MCF 10A (cell line): ENCODE data around the gene PADI3. TPM values are rescaled to one million over a fixed set of nuclear protein-coding genes. Genes with fewer than 3 reads are reported as not detected.

Source experiments
- BruUV-seq: library from RNA; stranded (reverse); fragments of 400-500 nt; replicated peaks from 2 replicates; lab custom pipeline; 2021; lab: Mats Ljungman, UMichigan
- CTCF ChIA-PET: fragments of 300-600 bp; sonication (Branson Sonifier 250); formaldehyde crosslinking; extraction: SDS; loops from one replicate; lab custom pipeline; 2021; ENCODE audit warnings: antibody characterized with exemption, inconsistent platforms; lab: Yijun Ruan, JAX
- POLR2A ChIA-PET: fragments of 300-600, 350-650 bp; sonication (Branson Sonifier 250); formaldehyde crosslinking; extraction: SDS; loops from one replicate; lab custom pipeline; 2020; ENCODE audit warnings: antibody characterized with exemption, inconsistent platforms; lab: Yijun Ruan, JAX
- DNase-seq: peaks from one replicate; pipeline ENCODE4 v3.0.0-alpha.2; 2018; ENCODE audit not compliant: unreplicated experiment
- H3K27ac Mint-ChIP-seq: one replicate; pipeline ENCODE4 v1.8.0; 2022; ENCODE audit warnings: mild to moderate bottlenecking, low read depth, mixed read lengths; ENCODE audit not compliant: unreplicated experiment
- H3K27me3 Mint-ChIP-seq: one replicate; pipeline ENCODE4 v1.8.0; 2022; ENCODE audit warnings: mixed read lengths; ENCODE audit not compliant: insufficient read depth, unreplicated experiment
- H3K36me3 Mint-ChIP-seq: one replicate; pipeline ENCODE4 v1.8.0; 2022; ENCODE audit warnings: mild to moderate bottlenecking, moderate library complexity, mixed read lengths; ENCODE audit not compliant: insufficient read depth, unreplicated experiment
- H3K4me1 Mint-ChIP-seq: one replicate; pipeline ENCODE4 v1.8.0; 2022; ENCODE audit warnings: mixed read lengths; ENCODE audit not compliant: insufficient read depth, unreplicated experiment
- H3K4me3 Mint-ChIP-seq: one replicate; pipeline ENCODE4 v1.8.0; 2022; ENCODE audit warnings: mild to moderate bottlenecking, moderate library complexity, mixed read lengths; ENCODE audit not compliant: unreplicated experiment
- H3K9me3 Mint-ChIP-seq: one replicate; pipeline ENCODE4 v1.8.0; 2022; ENCODE audit warnings: mixed read lengths; ENCODE audit not compliant: unreplicated experiment
- CTCF ChIP-seq: fragments of 200-600 bp; IDR thresholded peaks from one replicate; pipeline ENCODE4 v1.8.0; 2022; ENCODE audit warnings: antibody characterized with exemption, mild to moderate bottlenecking; ENCODE audit not compliant: unreplicated experiment
- intact Hi-C: fragments of 100-400 bp; cut with micrococcal nuclease; formaldehyde crosslinking; loops from 2 replicates; pipeline ENCODE4 v1.14.1; 2022
- total RNA-seq: library from RNA; stranded (reverse); gene quantifications from 2 replicates; pipeline ENCODE4 v1.2.3, GENCODE V29; 2022

PADI3 gene
- total RNA-seq, 1 experiment from 2014 or later = 0.12 TPM

- H3K4me3 Mint-ChIP-seq = no peak overlapping the region
- peaks cover 5% of the 10 kb centered on the region for H3K36me3 Mint-ChIP-seq
- peaks cover 15% of the 10 kb centered on the region for H3K4me1 Mint-ChIP-seq
- no peaks in the 10 kb centered on the region for H3K9me3 Mint-ChIP-seq
- POLR2A ChIA-PET = interaction anchor here (0.6 to 2.0 kb wide), 7 partner anchors 9 to 50 kb away, joined by 3 to 13 read pairs (median 6); no protein-coding TSS in a partner anchor
- CTCF ChIA-PET = interaction anchor here (0.7 to 1.7 kb wide), 7 partner anchors 9 to 54 kb away, joined by 3 to 8 read pairs (median 5); no protein-coding TSS in a partner anchor
- H3K27me3 Mint-ChIP-seq = no peaks in the 10 kb centered on the region
- intact Hi-C loops = no loop called here
- H3K27ac Mint-ChIP-seq = no peak overlapping the region
- peak; percentile 96 for DNase-seq
- TF ChIP-seq CTCF = no peak
- no TSS peak for BruUV-seq
These were observed 38.4 kb downstream of the PADI3 start for GRCh38 chr1:17287130-17287776.

DNA sequence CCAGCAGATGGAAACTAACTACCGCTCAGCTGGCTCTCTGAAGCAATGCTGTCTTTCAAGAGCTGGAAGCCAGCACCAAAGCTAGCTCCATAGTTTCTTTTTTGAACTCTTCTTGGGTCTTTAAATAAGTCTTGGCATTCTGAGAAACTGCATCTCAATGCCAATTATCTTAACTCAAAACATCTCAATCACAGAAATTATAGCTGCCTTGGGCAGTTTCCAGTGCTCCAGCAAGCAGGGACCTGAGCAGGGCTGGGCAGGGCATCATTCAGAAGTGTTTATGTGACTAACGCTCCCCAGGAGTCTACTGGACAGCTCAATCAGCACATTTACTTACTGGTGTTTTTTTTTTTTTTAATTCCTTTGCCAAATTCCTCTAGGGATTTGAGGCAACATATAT, 40.8 kb downstream of the PADI3 start:
- DNase-seq = peak; percentile 93
- CTCF ChIA-PET = interaction anchor here (0.6 to 2.2 kb wide), 4 partner anchors 15 to 50 kb away, joined by 3 to 9 read pairs (median 4); no protein-coding TSS in a partner anchor
- no peak overlapping the region for H3K27ac Mint-ChIP-seq

GRCh38 chr1:17290553-17290952, 41.7 kb downstream of the PADI3 start:
- Mint-ChIP-seq H3K27me3 (no peaks in the 10 kb centered on the region), H3K27ac (no peak overlapping the region), H3K4me3 (no peak overlapping the region), H3K9me3 (no peaks in the 10 kb centered on the region), H3K4me1 (peaks cover 30% of the 10 kb centered on the region), H3K36me3 (peaks cover 5% of the 10 kb centered on the region)
- no peak for TF ChIP-seq CTCF
- no TSS peak for BruUV-seq
- ChIA-PET CTCF (interaction anchor here (0.6 to 2.2 kb wide), 7 partner anchors 14 to 59 kb away, joined by 3 to 9 read pairs (median 4); no protein-coding TSS in a partner anchor), POLR2A (interaction anchor here (0.7 to 3.6 kb wide), 5 partner anchors 8 to 201 kb away, joined by 3 to 34 read pairs (median 10); no protein-coding TSS in a partner anchor)
- DNase-seq = no peak
- intact Hi-C loops = no loop called here

More for the DNA sequence above, 40.8 kb downstream of the PADI3 start:
- intact Hi-C loops = loop anchor here (1.0 kb wide), 1 partner anchor 48 kb away; no protein-coding TSS in a partner anchor
- Mint-ChIP-seq H3K4me3 (peak overlapping the region; percentile 46), H3K4me1 (peaks cover 30% of the 10 kb centered on the region), H3K9me3 (no peaks in the 10 kb centered on the region), H3K27me3 (no peaks in the 10 kb centered on the region), H3K36me3 (peaks cover 5% of the 10 kb centered on the region)
- BruUV-seq = no TSS peak
- POLR2A ChIA-PET = interaction anchor here (0.6 to 3.6 kb wide), 13 partner anchors 9 to 922 kb away, joined by 3 to 34 read pairs (median 4); no protein-coding TSS in a partner anchor
- TF ChIP-seq CTCF = no peak
